IMR-90 (cell line): Measurements from ENCODE around the gene ZNF175. TPM values are rescaled to one million over a fixed set of nuclear protein-coding genes. Genes with fewer than 3 reads are reported as not detected.

Experiments used
- ATAC-seq: fragments of 200-7000 bp; cut with Tn5 transposase; 2 replicates; pipeline ENCODE4 v1.9.1; 2020; ENCODE audit warnings: low read depth, mild to moderate bottlenecking, moderate library complexity
- BruUV-seq: library from RNA; stranded (reverse); fragments of 400-500 nt; replicated peaks from 2 replicates; lab custom pipeline; 2021; lab: Mats Ljungman, UMichigan
- CTCF ChIA-PET: fragments of 300-600 bp; formaldehyde crosslinking; extraction: SDS; loops from one replicate; lab custom pipeline; 2021; ENCODE audit warnings: antibody characterized with exemption; lab: Yijun Ruan, JAX
- POLR2A ChIA-PET: fragments of 300-600 bp; sonication (Branson Sonifier 250); formaldehyde crosslinking; loops from one replicate; lab custom pipeline; 2022; ENCODE audit warnings: antibody characterized with exemption; ENCODE audit not compliant: unreplicated experiment; lab: Charles Lee
- DNase-seq: peaks from one replicate; pipeline ENCODE4 v3.0.0; 2013
- H2AFZ ChIP-seq: replicated peaks from 2 replicates; pipeline ENCODE3; 2013; ENCODE audit warnings: low read length, mild to moderate bottlenecking; ENCODE audit not compliant: poor library complexity
- H2AK5ac ChIP-seq: 2 replicates; pipeline ENCODE4 v1.6.1; 2013; ENCODE audit warnings: low read depth, low read length, inconsistent platforms
- H2AK9ac ChIP-seq: replicated peaks from 2 replicates; pipeline ENCODE3; 2013; ENCODE audit warnings: mild to moderate bottlenecking, low read depth, low read length, moderate library complexity; ENCODE audit not compliant: poor library complexity
- H2BK120ac ChIP-seq: 2 replicates; pipeline ENCODE4 v1.6.1; 2013; ENCODE audit warnings: low read depth, low read length, inconsistent platforms
- H2BK15ac ChIP-seq: 3 replicates; pipeline ENCODE4 v1.6.1; 2013; ENCODE audit warnings: low read depth, low read length, inconsistent platforms
- H2BK20ac ChIP-seq: 2 replicates; pipeline ENCODE4 v1.6.1; 2013; ENCODE audit warnings: low read depth, mild to moderate bottlenecking, inconsistent platforms, low read length, moderate library complexity
- H2BK5ac ChIP-seq: 2 replicates; pipeline ENCODE4 v1.6.1; 2013; ENCODE audit warnings: mild to moderate bottlenecking, low read depth, low read length, inconsistent platforms; ENCODE audit not compliant: poor library complexity, severe bottlenecking
- H3K14ac ChIP-seq: replicated peaks from 2 replicates; pipeline ENCODE4 v1.6.1; 2013; ENCODE audit warnings: low read depth, low read length, inconsistent platforms
- H3K18ac ChIP-seq: 2 replicates; pipeline ENCODE4 v1.6.1; 2013; ENCODE audit warnings: low read depth, low read length, control low read depth
- H3K23ac ChIP-seq: 2 replicates; pipeline ENCODE4 v1.6.1; 2013; ENCODE audit warnings: low read depth, low read length, inconsistent platforms
- H3K27ac ChIP-seq: 2 replicates; pipeline ENCODE4 v1.5.1; 2013; ENCODE audit warnings: mild to moderate bottlenecking, control low read depth, low read length; ENCODE audit not compliant: insufficient read depth
- H3K27me3 ChIP-seq: 2 replicates; pipeline ENCODE4 v1.6.1; 2013; ENCODE audit warnings: low read length; ENCODE audit not compliant: control insufficient read depth, insufficient read depth
- H3K36me3 ChIP-seq: 2 replicates; pipeline ENCODE4 v1.6.1; 2013; ENCODE audit warnings: low read length, mixed read lengths; ENCODE audit not compliant: control insufficient read depth, insufficient read depth
- H3K4ac ChIP-seq: 2 replicates; pipeline ENCODE4 v1.6.1; 2013; ENCODE audit warnings: low read depth, low read length, inconsistent platforms
- H3K4me1 ChIP-seq: 2 replicates; pipeline ENCODE4 v1.6.1; 2013; ENCODE audit warnings: low read length, mixed read lengths; ENCODE audit not compliant: control insufficient read depth, insufficient read depth
- H3K4me2 ChIP-seq: 2 replicates; pipeline ENCODE4 v1.6.1; 2013; ENCODE audit warnings: low read depth, mild to moderate bottlenecking, control low read depth, low read length, moderate library complexity
- H3K4me3 ChIP-seq: 2 replicates; pipeline ENCODE4 v1.5.1; 2013; ENCODE audit warnings: low read depth, mild to moderate bottlenecking, control low read depth, low read length, moderate library complexity; ENCODE audit not compliant: insufficient read depth
- H3K56ac ChIP-seq: 2 replicates; pipeline ENCODE4 v1.6.1; 2013; ENCODE audit warnings: low read length, inconsistent platforms; ENCODE audit not compliant: insufficient read depth; ENCODE audit errors: extremely low read depth
- H3K79me1 ChIP-seq, 2 experiments: 2 replicates each; pipeline ENCODE4 v1.6.1; 2013; ENCODE audit warnings: low read length in 2 of 2, inconsistent platforms in 1 of 2, low read depth in 1 of 2
- H3K9ac ChIP-seq: 2 replicates; pipeline ENCODE4 v1.6.1; 2013; ENCODE audit warnings: low read depth, low read length, control low read depth
- H3K9me1 ChIP-seq: 2 replicates; pipeline ENCODE4 v1.6.1; 2013; ENCODE audit warnings: low read length, inconsistent platforms; ENCODE audit not compliant: insufficient read depth
- H3K9me3 ChIP-seq: 2 replicates; pipeline ENCODE4 v1.6.1; 2013; ENCODE audit warnings: low read length; ENCODE audit not compliant: control insufficient read depth, insufficient read depth
- H4K20me1 ChIP-seq: 2 replicates; pipeline ENCODE4 v1.6.1; 2013; ENCODE audit warnings: low read length, inconsistent platforms; ENCODE audit not compliant: insufficient read depth
- H4K5ac ChIP-seq: 2 replicates; pipeline ENCODE4 v1.6.1; 2013; ENCODE audit warnings: mild to moderate bottlenecking, low read depth, low read length, control low read depth
- H4K8ac ChIP-seq, 2 experiments: 2 replicates each; pipeline ENCODE4 v1.6.1; 2013; ENCODE audit warnings: low read depth in 2 of 2, low read length in 2 of 2, control low read depth in 1 of 2, inconsistent platforms in 1 of 2
- H4K91ac ChIP-seq: 2 replicates; pipeline ENCODE4 v1.6.1; 2013; ENCODE audit warnings: low read depth, low read length, inconsistent platforms; ENCODE audit not compliant: insufficient read depth
- BHLHE40 ChIP-seq: fragments of 150-350 bp; IDR thresholded peaks from 2 replicates; pipeline ENCODE4 v1.6.1; 2016; ENCODE audit warnings: mild to moderate bottlenecking, low read depth, low read length
- CEBPB ChIP-seq: IDR thresholded peaks from 2 replicates; pipeline ENCODE4 v1.6.1; 2012; ENCODE audit warnings: low read depth, low read length, improper control_type of control experiment
- CHD1 ChIP-seq: IDR thresholded peaks from 2 replicates; pipeline ENCODE4 v1.6.1; 2012; ENCODE audit warnings: low read depth, low read length, improper control_type of control experiment
- FOS ChIP-seq: fragments of 150-350 bp; IDR thresholded peaks from 2 replicates; pipeline ENCODE4 v1.6.1; 2016; ENCODE audit warnings: low read depth, low read length
- MAZ ChIP-seq: IDR thresholded peaks from 2 replicates; pipeline ENCODE4 v1.6.1; 2012; ENCODE audit warnings: low read depth, mild to moderate bottlenecking, low read length, improper control_type of control experiment, moderate library complexity, borderline replicate concordance
- MXI1 ChIP-seq: IDR thresholded peaks from 2 replicates; pipeline ENCODE4 v1.6.1; 2012; ENCODE audit warnings: low read depth, mild to moderate bottlenecking, low read length, moderate library complexity, borderline replicate concordance
- NFE2L2 ChIP-seq: fragments of 150-350 bp; IDR thresholded peaks from 2 replicates; pipeline ENCODE4 v1.6.1; 2016; ENCODE audit warnings: low read depth, mild to moderate bottlenecking, low read length
- POLR2A ChIP-seq: IDR thresholded peaks from 2 replicates; pipeline ENCODE4 v1.6.1; 2012; ENCODE audit warnings: mild to moderate bottlenecking, low read depth, low read length
- RAD21 ChIP-seq: IDR thresholded peaks from 2 replicates; pipeline ENCODE4 v1.6.1; 2012; ENCODE audit warnings: low read length, improper control_type of control experiment
- RCOR1 ChIP-seq: IDR thresholded peaks from 2 replicates; pipeline ENCODE4 v1.6.1; 2012; ENCODE audit warnings: mild to moderate bottlenecking, low read length, improper control_type of control experiment; ENCODE audit not compliant: insufficient replicate concordance
- RFX5 ChIP-seq: IDR thresholded peaks from 2 replicates; pipeline ENCODE4 v1.8.0; 2012; ENCODE audit warnings: low read depth, mild to moderate bottlenecking, low read length, moderate library complexity
- SMC3 ChIP-seq: fragments of 150-350 bp; IDR thresholded peaks from 2 replicates; pipeline ENCODE4 v1.6.1; 2016; ENCODE audit warnings: low read depth, mild to moderate bottlenecking, antibody characterized with exemption, low read length, moderate library complexity
- WGBS, 2 experiments: methylation state at CpG; one replicate each; pipeline versions ENCODE4 v1.1.5 to v1.1.7; 2013; ENCODE audit warnings: missing lambda C conversion rate in 2 of 2; ENCODE audit not compliant: insufficient read length in 1 of 2; ENCODE audit errors: extremely low coverage in 2 of 2; 5-methylcytosine and 5-hydroxymethylcytosine counted together
- dilution Hi-C: fragments of 300-500 bp; cut with HindIII; formaldehyde crosslinking; loops from one replicate; pipeline ENCODE4 v1.14.3; 2018; ENCODE audit warnings: low sequenced_read_pairs; ENCODE audit not compliant: unreplicated experiment
- in situ Hi-C: fragments of 300-500 bp; cut with MboI; formaldehyde crosslinking; loops from 3 replicates; pipeline ENCODE4 v1.14.3; 2019; ENCODE audit warnings: low sequenced_read_pairs, inconsistent platforms, mixed read lengths
- intact Hi-C: fragments of 100-400 bp; cut with micrococcal nuclease; formaldehyde crosslinking; loops from 2 replicates; pipeline ENCODE4 v1.10.0; 2022
- polyA plus RNA-seq, 3 experiments: library from polyadenylated mRNA; depleted of rRNA; stranded (reverse); fragments of >200 nt; gene quantifications; 2 replicates each; pipeline ENCODE4 v1.2.3, GENCODE V29; 2012; ENCODE audit warnings: low replicate concordance in 1 of 3
- total RNA-seq: library from RNA; depleted of rRNA; stranded (reverse); fragments of >200 nt; gene quantifications from 2 replicates; pipeline ENCODE4 v1.2.3, GENCODE V29; 2012
- TF ChIP-seq, protein P1 (sequence below): fragments of 150-350 bp; IDR thresholded peaks from 2 replicates; pipeline ENCODE4 v1.6.1; 2016; ENCODE audit warnings: low read depth, mild to moderate bottlenecking, low read length, moderate library complexity, borderline replicate concordance
- TF ChIP-seq, protein P2 (sequence below): conservative IDR thresholded peaks from 2 replicates; pipeline ENCODE4 v1.5.1; 2012; ENCODE audit warnings: mild to moderate bottlenecking, low read depth, low read length, improper control_type of control experiment

Gene ZNF175
- total and polyA plus RNA-seq, 2 of the 4 experiments (the other 2 are of a cell fraction) = 3.6 to 8.4 TPM

GRCh38 chr19:51576850-51577249 is 5.8 kb downstream of the ZNF175 start:
- Histone ChIP-seq H2BK5ac (no peak overlapping the region), H3K36me3 (peaks cover 23% of the 10 kb centered on the region), H3K4me1 (peaks cover 12% of the 10 kb centered on the region), H2BK120ac (no peak overlapping the region), H4K91ac (no peak overlapping the region), H2AK5ac (no peak overlapping the region), H4K20me1 (peaks cover 7% of the 10 kb centered on the region), H4K5ac (no peak overlapping the region), H3K79me1 (peaks cover 7 to 37% of the 10 kb centered on the region in 2 experiments; a peak in 2 of 4 replicates), H2BK15ac (no peak overlapping the region), H3K9me3 (no peaks in the 10 kb centered on the region), H3K27me3 (no peaks in the 10 kb centered on the region), H3K56ac (no peak overlapping the region), H3K18ac (no peak overlapping the region), H3K4ac (no peak overlapping the region), H2AK9ac (no peak overlapping the region), H2AFZ (no peak overlapping the region), H2BK20ac (no peak overlapping the region), H4K8ac (no peak overlapping the region), H3K4me2 (no peak overlapping the region), H3K23ac (no peak overlapping the region), H3K14ac (no peak overlapping the region), H3K27ac (no peak overlapping the region), H3K4me3 (no peak overlapping the region), H3K9ac (no peak overlapping the region), H3K9me1 (peaks cover 3% of the 10 kb centered on the region; the same call in 1 of the 2 replicates)
- ChIA-PET POLR2A (no interaction called here), CTCF (no interaction called here)
- 92% methylated on average over 3 of the region's 6 CpGs; no CpG with 5 or more reads in 1 of the 2 experiments for WGBS, 2 experiments
- dilution Hi-C loops (no loop called here), intact Hi-C loops (no loop called here), in situ Hi-C loops (no loop called here)
- TF ChIP-seq RCOR1 (no peak), SMC3 (no peak), MXI1 (no peak), NFE2L2 (no peak), POLR2A (no peak), FOS (no peak), CHD1 (no peak), RFX5 (no peak), MAZ (no peak), RAD21 (no peak), CEBPB (no peak), BHLHE40 (no peak)
- TF ChIP-seq, protein P1, sequence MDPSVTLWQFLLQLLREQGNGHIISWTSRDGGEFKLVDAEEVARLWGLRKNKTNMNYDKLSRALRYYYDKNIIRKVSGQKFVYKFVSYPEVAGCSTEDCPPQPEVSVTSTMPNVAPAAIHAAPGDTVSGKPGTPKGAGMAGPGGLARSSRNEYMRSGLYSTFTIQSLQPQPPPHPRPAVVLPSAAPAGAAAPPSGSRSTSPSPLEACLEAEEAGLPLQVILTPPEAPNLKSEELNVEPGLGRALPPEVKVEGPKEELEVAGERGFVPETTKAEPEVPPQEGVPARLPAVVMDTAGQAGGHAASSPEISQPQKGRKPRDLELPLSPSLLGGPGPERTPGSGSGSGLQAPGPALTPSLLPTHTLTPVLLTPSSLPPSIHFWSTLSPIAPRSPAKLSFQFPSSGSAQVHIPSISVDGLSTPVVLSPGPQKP = no peak
- TF ChIP-seq, protein P2, sequence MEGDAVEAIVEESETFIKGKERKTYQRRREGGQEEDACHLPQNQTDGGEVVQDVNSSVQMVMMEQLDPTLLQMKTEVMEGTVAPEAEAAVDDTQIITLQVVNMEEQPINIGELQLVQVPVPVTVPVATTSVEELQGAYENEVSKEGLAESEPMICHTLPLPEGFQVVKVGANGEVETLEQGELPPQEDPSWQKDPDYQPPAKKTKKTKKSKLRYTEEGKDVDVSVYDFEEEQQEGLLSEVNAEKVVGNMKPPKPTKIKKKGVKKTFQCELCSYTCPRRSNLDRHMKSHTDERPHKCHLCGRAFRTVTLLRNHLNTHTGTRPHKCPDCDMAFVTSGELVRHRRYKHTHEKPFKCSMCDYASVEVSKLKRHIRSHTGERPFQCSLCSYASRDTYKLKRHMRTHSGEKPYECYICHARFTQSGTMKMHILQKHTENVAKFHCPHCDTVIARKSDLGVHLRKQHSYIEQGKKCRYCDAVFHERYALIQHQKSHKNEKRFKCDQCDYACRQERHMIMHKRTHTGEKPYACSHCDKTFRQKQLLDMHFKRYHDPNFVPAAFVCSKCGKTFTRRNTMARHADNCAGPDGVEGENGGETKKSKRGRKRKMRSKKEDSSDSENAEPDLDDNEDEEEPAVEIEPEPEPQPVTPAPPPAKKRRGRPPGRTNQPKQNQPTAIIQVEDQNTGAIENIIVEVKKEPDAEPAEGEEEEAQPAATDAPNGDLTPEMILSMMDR = no peak
- DNase-seq (no peak), ATAC-seq (no peak)
- no TSS peak for BruUV-seq
